AG10803 (cell line): ENCODE data around the gene CRABP2.

Experiments used
- DNase-seq: peaks from one replicate; pipeline ENCODE4 v3.0.0; 2010; ENCODE audit warnings: low read depth
- H3K4me3 ChIP-seq: 2 replicates; pipeline ENCODE4 v1.5.1; 2011; ENCODE audit warnings: mild to moderate bottlenecking, low read length, control low read depth
- TF ChIP-seq, protein P1 (sequence below): conservative IDR thresholded peaks from 2 replicates; pipeline ENCODE4 v1.5.1; 2011; ENCODE audit warnings: mild to moderate bottlenecking, low read length, control low read depth, inconsistent platforms

Gene CRABP2

DNA sequence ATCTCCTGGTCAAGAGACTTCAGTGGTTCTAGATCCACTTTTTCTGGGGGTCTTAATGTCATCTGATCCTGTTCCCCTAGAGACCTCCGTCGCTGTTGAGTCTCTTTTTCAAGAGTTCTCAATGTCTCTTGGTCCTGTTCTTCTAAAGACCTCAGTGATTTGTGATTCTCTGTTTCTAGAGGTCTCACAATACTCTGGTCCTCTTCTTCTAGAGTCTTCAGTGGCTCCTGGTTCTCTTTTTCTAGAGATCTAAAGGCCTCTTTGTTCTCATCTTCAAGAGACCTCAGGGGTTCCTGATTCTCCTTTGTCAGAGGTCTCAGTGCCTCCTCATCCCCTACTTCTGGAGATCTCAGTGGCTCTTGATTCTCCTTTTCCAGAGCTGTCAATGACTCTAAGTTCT is 33.6 kb downstream of the CRABP2 start:
- TF ChIP-seq, protein P1, sequence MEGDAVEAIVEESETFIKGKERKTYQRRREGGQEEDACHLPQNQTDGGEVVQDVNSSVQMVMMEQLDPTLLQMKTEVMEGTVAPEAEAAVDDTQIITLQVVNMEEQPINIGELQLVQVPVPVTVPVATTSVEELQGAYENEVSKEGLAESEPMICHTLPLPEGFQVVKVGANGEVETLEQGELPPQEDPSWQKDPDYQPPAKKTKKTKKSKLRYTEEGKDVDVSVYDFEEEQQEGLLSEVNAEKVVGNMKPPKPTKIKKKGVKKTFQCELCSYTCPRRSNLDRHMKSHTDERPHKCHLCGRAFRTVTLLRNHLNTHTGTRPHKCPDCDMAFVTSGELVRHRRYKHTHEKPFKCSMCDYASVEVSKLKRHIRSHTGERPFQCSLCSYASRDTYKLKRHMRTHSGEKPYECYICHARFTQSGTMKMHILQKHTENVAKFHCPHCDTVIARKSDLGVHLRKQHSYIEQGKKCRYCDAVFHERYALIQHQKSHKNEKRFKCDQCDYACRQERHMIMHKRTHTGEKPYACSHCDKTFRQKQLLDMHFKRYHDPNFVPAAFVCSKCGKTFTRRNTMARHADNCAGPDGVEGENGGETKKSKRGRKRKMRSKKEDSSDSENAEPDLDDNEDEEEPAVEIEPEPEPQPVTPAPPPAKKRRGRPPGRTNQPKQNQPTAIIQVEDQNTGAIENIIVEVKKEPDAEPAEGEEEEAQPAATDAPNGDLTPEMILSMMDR, result no peak
- H3K4me3 ChIP-seq, result no peak overlapping the region
- no peak for DNase-seq

DNA sequence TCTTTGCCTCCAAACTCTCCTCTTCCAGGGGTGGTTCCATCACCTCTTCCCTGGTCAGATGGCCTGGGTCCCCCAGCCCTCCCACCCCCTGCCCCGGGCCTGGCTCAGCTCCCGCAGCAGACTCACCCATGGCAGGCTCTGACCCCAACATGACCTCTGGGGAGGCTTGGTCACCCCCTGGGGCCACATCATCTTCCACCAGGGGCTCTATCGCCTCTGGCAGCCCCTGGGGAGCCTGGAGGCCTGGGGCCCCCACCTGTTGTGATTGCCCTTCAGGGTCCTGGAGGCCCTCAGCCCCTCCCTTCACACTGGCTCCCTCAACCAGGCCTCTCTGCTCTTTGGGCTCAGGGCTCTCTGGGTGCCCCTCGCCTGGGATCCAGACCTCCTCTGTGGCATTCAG is 34.6 kb downstream of the CRABP2 start:
- no peak for DNase-seq
- TF ChIP-seq, protein P1, result no peak
- H3K4me3 ChIP-seq, result no peak overlapping the region

DNA sequence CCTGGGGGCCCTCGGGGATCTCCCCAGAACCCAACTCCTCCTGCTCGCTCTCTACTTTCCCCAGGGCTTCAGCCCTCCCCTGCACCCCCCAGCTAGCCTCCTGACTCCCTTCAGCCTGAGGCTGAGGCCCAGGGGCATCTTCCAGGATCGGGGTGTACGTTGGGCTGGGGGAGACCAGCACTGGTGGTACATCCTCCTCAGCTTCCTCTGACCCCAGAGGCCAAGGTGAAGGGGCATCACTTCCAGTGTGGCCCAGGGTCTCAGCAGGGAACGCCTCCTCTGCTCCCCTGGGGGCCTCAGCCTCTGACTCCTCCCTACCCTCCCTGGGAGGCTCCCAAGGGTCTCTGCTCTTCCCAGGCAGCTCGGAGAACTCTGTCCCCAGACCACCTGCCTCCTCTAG is 35.0 kb downstream of the CRABP2 start:
- no peak for DNase-seq
- TF ChIP-seq, protein P1, result no peak
- H3K4me3 ChIP-seq, result no peak overlapping the region

DNA sequence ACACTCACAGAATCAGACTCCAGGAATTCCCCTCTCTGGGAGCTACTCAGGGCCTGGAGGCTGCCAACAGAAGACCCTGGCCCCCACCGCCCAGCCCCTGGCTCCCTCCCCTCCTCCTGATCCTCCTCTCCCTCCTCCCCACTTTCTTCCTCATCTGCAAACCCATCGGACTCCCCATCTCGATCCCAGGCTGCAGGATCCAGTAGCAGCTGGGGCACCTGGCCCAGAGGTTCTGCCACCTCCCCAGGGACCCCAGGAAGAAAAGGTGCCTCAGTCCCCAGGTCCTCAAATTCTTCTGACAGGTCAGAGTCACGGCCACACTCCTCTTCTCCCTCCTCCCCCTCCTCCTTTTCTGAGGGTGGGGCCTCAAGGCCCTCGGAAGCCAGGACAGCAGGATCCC is 35.6 kb downstream of the CRABP2 start:
- TF ChIP-seq, protein P1, result no peak
- DNase-seq, result no peak
- no peak overlapping the region for H3K4me3 ChIP-seq

DNA sequence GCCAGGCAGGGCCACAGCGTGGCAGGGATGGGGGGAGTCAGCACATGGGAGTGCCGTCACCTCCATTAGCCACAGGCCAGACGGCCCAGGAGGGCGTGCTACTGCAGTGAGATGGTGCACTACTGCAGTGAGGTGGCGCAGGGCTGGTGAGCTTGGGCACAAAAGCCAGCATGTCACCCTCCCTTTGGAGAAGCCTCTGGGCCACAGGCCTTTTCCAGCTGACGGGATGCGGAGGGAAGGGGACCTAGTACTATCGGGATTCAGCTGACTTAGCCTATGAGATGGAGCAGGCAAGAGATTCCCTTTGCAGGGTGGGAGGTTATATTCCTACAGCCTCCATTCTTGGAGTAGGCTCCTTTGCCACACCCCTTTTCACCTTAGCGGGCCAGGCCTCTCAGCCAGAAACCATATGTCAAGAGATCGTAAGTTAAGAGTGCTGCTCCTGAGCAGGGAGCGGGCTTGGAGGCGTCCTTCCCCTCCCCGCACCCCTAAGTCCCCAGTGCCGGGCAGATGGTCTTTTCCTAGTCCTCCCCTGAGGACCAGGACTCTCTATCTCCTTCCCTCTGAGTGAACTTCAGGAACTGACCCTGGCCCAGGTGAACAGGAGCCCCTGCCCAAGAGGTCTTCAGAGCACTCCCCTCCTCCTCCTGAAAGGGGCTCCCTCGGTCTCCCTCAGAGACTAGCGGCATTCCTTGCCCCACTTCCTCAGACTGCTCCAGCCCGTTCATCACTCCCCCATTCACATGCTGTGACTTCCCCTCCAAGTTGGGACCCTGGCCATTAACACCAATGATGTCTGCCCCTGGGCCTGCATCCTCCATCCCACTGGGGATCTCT is 36.4 kb downstream of the CRABP2 start:
- DNase-seq, result no peak
- no peak overlapping the region for H3K4me3 ChIP-seq
- TF ChIP-seq, protein P1, result no peak

DNA sequence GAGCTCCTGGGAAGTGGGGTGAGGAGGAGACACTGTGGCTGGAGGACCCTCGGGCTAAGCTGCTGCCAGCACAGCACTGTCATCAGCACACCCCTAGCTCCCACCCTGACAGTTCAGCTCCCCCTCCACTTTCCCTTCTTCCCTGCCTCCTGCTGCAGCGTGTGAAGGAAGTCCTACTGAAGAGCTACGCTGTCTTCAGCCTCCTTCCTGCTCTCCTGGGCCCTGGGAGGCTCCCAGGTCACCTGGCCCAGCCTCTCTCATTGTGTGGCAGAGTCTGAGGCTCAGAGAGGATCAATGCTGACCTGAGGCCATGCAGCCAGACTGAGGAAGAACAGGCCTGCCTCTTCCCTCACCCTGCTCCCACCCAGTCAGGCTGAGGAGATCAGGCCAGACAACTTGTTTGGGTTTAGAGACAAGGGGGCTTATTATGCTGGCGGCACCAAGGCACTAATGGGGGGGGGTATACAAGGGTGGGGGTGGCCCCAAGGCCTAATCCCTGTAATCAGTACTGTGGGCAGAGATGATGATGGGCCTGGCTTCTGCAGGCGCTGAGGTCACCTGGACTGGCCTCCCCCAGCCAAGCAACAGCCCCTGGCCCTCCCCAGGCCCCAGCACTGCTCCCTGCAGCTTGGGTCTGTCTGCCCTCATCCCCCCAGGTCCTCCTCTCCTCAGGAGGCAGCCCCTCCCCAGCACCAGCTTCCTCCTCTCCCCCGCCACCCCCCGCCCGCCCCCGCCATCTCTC is 37.2 kb downstream of the CRABP2 start:
- H3K4me3 ChIP-seq, result no peak overlapping the region
- no peak for DNase-seq
- TF ChIP-seq, protein P1, result no peak

DNA sequence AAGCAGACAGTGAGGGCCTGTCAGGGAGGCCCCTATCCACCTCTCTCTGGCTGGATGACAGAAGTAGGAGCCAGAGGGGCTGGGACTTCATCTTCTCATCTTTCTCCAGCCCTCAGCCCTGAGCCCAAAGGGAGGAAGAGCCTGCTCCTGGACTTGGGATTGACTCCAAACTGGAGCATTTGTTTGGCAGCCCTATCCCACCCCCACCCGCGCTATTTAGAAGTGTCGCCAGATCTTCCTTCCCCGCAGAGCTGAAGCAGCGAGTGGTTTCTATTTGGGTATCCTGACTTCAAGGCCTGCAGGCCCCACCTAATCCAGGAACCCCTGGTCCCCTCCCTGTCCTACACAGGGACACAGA is 37.8 kb downstream of the CRABP2 start:
- DNase-seq, result no peak
- no peak overlapping the region for H3K4me3 ChIP-seq
- TF ChIP-seq, protein P1, result no peak
